Esophagus muscularis mucosa (tissue), 4 donors: ENCODE results near the gene DACH1. TPM values are rescaled to one million over a fixed set of nuclear protein-coding genes. Genes with fewer than 3 reads are reported as not detected.

Experiments
- DNase-seq: peaks from one replicate; pipeline ENCODE4 v3.0.0-alpha.2; 2017; ENCODE audit errors: extremely low spot score
- H3K27ac ChIP-seq, 4 donors: fragments of 200-600 bp; sonication (generic); replicated peaks in 1 of 4; 1 replicate in 3 of 4; 2 replicates in 1 of 4; pipeline ENCODE4 v1.5.1; 2016 to 2019; ENCODE audit warnings: mild to moderate bottlenecking in 1 of 4
- H3K27me3 ChIP-seq, 4 donors: fragments of 200-600 bp; sonication (generic); one replicate each; pipeline versions ENCODE4 v1.5.1 to v1.6.0; 2016 to 2019
- H3K36me3 ChIP-seq, 4 donors: fragments of 200-600 bp; sonication (generic); one replicate each; pipeline ENCODE4 v1.5.1; 2016 to 2019
- H3K4me1 ChIP-seq, 4 donors: fragments of 200-600 bp; sonication (generic); one replicate each; pipeline ENCODE4 v1.5.1; 2016 to 2019
- H3K4me3 ChIP-seq, 4 donors: fragments of 200-600 bp; sonication (generic); 1 replicate in 2 of 4; 2 replicates in 2 of 4; pipeline ENCODE4 v1.5.1; 2016 to 2019; ENCODE audit warnings: mild to moderate bottlenecking in 4 of 4, moderate library complexity in 1 of 4
- H3K9me3 ChIP-seq, 4 donors: fragments of 200-600 bp; sonication (generic); 1 replicate in 3 of 4; 2 replicates in 1 of 4; pipeline ENCODE4 v1.5.1; 2016 to 2019
- EP300 ChIP-seq: sonication (generic); formaldehyde crosslinking; IDR thresholded peaks from one replicate; pipeline ENCODE4 v1.6.1; 2017; ENCODE audit warnings: antibody characterized with exemption
- POLR2A ChIP-seq: fragments of 450-650 bp; IDR thresholded peaks from one replicate; pipeline ENCODE4 v1.6.1; 2017; ENCODE audit warnings: antibody characterized with exemption, moderate library complexity, mild to moderate bottlenecking, low read depth
- POLR2AphosphoS5 ChIP-seq, 2 donors: sonication (generic); formaldehyde crosslinking; IDR thresholded peaks; one replicate each; pipeline ENCODE4 v1.6.1; 2017; ENCODE audit warnings: antibody characterized with exemption in 2 of 2
- WGBS: methylation state at CpG from one replicate; pipeline ENCODE4 v1.1.5; 2018; 5-methylcytosine and 5-hydroxymethylcytosine counted together
- intact Hi-C: fragments of 100-400 bp; cut with DNase I; formaldehyde crosslinking; loops from one replicate; pipeline ENCODE4 v1.15.1; 2023
- total RNA-seq, 4 donors: library from RNA; depleted of rRNA; stranded (reverse); fragments of >200 nt; gene quantifications; one replicate each; pipeline versions ENCODE4 v1.1.0 to v1.2.1, GENCODE V29; 2016
- TF ChIP-seq, protein P1 (sequence below), 3 experiments: fragments of 200-600 bp in 2 of 3; fragments of 450-650 bp in 1 of 3; sonication (generic) in 2 of 3; IDR thresholded peaks; one replicate each; pipeline ENCODE4 v1.5.1; 2017 to 2019; ENCODE audit warnings: antibody characterized with exemption in 3 of 3, mild to moderate bottlenecking in 2 of 3, moderate library complexity in 1 of 3

Gene DACH1
- total RNA-seq, 4 donors from 2014 or later = 1.2 to 2.0 (median 1.5) TPM

DNA sequence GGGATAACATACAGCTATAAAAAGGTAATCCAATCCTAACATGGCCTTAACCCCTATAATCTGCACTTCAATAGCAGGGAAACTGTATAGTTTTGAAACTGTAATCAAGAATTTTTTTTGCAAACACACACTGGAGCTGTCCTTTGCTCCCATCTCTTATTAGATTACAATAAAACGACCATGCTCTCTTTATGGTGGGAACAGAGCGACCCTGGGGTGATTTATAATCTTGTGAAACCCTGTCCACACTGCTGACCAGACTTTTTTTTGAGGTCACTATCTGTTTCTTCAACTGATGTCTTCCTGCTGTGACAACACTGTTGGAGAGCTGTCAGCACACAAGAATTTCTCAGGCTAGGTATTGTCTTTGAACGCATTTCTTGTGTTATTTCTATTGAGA is 35.3 kb downstream of the DACH1 start:
- H3K27me3 ChIP-seq = no peaks in the 10 kb centered on the region
- WGBS = 50% methylated on average over 3 of the region's 3 CpGs
- H3K4me1 ChIP-seq = no peaks in the 10 kb centered on the region
- no peaks in the 10 kb centered on the region for H3K36me3 ChIP-seq
- H3K4me3 ChIP-seq = no peak overlapping the region
- no peak overlapping the region for H3K27ac ChIP-seq
- H3K9me3 ChIP-seq = no peaks in the 10 kb centered on the region
- DNase-seq = no peak
- TF ChIP-seq, protein P1, sequence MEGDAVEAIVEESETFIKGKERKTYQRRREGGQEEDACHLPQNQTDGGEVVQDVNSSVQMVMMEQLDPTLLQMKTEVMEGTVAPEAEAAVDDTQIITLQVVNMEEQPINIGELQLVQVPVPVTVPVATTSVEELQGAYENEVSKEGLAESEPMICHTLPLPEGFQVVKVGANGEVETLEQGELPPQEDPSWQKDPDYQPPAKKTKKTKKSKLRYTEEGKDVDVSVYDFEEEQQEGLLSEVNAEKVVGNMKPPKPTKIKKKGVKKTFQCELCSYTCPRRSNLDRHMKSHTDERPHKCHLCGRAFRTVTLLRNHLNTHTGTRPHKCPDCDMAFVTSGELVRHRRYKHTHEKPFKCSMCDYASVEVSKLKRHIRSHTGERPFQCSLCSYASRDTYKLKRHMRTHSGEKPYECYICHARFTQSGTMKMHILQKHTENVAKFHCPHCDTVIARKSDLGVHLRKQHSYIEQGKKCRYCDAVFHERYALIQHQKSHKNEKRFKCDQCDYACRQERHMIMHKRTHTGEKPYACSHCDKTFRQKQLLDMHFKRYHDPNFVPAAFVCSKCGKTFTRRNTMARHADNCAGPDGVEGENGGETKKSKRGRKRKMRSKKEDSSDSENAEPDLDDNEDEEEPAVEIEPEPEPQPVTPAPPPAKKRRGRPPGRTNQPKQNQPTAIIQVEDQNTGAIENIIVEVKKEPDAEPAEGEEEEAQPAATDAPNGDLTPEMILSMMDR (IDR thresholded peaks at IDR 0.05) = no peak
- TF ChIP-seq EP300 = no peak
- intact Hi-C loops = no loop called here

DNA sequence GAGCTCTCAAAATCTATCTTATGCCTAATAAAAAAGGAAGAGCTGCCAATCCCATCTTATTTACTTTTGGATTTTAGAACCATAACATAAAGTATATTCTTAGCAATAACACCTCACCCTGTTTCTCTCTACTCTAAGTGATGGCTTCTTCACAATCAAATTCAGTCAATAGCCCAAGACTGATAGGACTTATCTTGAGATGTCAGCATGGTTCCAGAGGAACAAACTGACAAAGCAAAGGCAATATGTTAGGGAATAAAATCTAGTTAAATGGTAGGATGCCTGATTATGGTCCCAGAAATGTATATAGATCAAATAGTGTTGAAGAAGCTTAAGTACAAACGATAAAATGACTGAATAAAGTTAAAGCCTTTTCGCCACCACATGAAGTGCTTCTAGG is 36.3 kb downstream of the DACH1 start:
- intact Hi-C loops = no loop called here
- no peak for DNase-seq

DNA sequence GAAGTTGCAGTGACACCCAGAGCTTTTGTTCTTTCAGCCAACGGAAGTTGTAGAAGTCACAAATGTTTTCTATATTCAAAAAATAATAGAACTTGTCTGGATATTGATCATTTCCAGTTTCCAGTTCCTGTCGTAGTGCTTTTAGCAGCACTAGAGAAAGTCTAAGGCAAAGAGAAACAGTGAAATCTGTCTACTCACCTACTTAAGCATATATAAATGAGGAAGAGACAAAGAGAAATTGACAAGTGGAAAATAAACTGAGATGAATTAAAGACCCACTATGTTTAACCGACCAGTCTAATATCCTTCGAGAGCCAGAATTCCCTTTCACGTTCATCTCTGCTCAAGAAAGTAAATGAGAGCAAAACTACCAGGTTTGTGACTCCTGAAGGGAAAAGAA is 36.7 kb downstream of the DACH1 start:
- TF ChIP-seq POLR2A (no peak), POLR2AphosphoS5 (IDR thresholded peaks at IDR 0.05) (no peak)
- intact Hi-C loops = no loop called here
- Histone ChIP-seq H3K27ac (no peak overlapping the region), H3K27me3 (no peaks in the 10 kb centered on the region), H3K4me1 (no peaks in the 10 kb centered on the region), H3K36me3 (no peaks in the 10 kb centered on the region), H3K4me3 (no peak overlapping the region), H3K9me3 (no peaks in the 10 kb centered on the region)
- DNase-seq = no peak
- WGBS = 44% methylated on average over 5 of the region's 5 CpGs

More for the DNA sequence above, 36.3 kb downstream of the DACH1 start:
- Histone ChIP-seq H3K36me3 (no peaks in the 10 kb centered on the region), H3K4me3 (no peak overlapping the region), H3K9me3 (no peaks in the 10 kb centered on the region), H3K27ac (no peak overlapping the region), H3K4me1 (no peaks in the 10 kb centered on the region), H3K27me3 (no peaks in the 10 kb centered on the region)
- WGBS = 86% methylated on average over 2 of the region's 2 CpGs
- TF ChIP-seq POLR2A (no peak), EP300 (no peak), POLR2AphosphoS5 (IDR thresholded peaks at IDR 0.05) (no peak)
- TF ChIP-seq, protein P1 (IDR thresholded peaks at IDR 0.05) = no peak

DNA sequence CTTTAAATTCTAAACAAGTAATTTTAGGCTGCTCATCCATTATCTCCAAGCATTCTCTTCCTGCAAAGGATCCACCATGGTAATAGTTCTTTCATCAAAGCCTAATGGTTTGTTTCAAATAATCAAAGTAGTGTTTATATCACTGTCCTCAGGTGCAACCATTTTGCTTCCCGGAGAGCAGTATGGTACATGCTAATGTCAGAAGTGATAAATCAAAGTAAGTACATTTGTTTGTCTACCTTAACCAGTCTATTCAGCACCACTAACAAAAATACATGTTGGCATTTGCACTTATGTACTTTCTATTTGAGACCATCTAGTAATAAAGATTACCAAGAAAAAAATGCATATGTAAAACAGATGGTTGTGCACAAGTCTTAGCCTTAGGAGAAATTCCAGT is 37.5 kb downstream of the DACH1 start:
- Histone ChIP-seq H3K9me3 (no peaks in the 10 kb centered on the region), H3K4me1 (no peaks in the 10 kb centered on the region), H3K36me3 (no peaks in the 10 kb centered on the region), H3K27ac (no peak overlapping the region), H3K27me3 (no peaks in the 10 kb centered on the region), H3K4me3 (no peak overlapping the region)
- TF ChIP-seq EP300 (no peak), POLR2AphosphoS5 (IDR thresholded peaks at IDR 0.05) (no peak), POLR2A (no peak)
- TF ChIP-seq, protein P1 (IDR thresholded peaks at IDR 0.05) = no peak
- intact Hi-C loops = no loop called here
- DNase-seq = no peak
- 53% methylated on average over 1 of the region's 1 CpG for WGBS

DNA sequence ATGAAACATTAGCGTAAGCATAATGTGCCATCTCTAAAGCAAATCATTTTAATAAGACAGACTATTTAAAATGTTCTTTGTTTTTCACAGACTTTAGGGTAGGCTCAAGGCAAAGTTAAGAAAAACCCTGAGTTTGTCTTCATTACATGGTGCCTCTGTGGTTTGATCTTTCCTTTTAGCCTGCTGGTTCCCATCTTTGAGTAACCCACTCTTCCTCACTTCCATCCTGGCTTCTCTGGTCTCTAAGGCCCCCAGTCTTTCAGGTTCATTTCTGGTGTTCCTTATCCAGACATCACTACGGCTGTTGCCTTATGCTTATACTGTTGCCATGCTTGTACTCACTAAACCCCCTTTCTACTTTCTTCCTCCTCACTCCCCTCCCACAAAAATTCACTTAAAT is 38.4 kb downstream of the DACH1 start:
- H3K9me3 ChIP-seq = no peaks in the 10 kb centered on the region
- TF ChIP-seq POLR2AphosphoS5 (IDR thresholded peaks at IDR 0.05) = no peak
- TF ChIP-seq, protein P1 (IDR thresholded peaks at IDR 0.05) = no peak
- no peak for TF ChIP-seq POLR2A
- no peak for TF ChIP-seq EP300
- 76% methylated on average over 2 of the region's 2 CpGs for WGBS

More for the DNA sequence above, 38.4 kb downstream of the DACH1 start:
- Histone ChIP-seq H3K27me3 (no peaks in the 10 kb centered on the region), H3K36me3 (no peaks in the 10 kb centered on the region), H3K4me3 (no peak overlapping the region), H3K27ac (no peak overlapping the region), H3K4me1 (no peaks in the 10 kb centered on the region)
- intact Hi-C loops = no loop called here
- DNase-seq = no peak
